ENCODE data around the gene SIVA1. TPM values are rescaled to one million over a fixed set of nuclear protein-coding genes. Genes with fewer than 3 reads are reported as not detected.

Gene SIVA1
- total RNA-seq, 1 donor from 2014 or later, result 47.0 TPM

GRCh38 chr14:104792101-104792884, 39.3 kb downstream of the SIVA1 start:
- Mint-ChIP-seq H3K36me3 (ENCODE audit: low read depth) (no peaks in the 10 kb centered on the region), H3K4me1 (ENCODE audit: low read depth) (peaks cover 37% of the 10 kb centered on the region), H3K27ac (ENCODE audit: unreplicated experiment) (no peak overlapping the region), H3K4me3 (ENCODE audit: unreplicated experiment) (no peak overlapping the region), H3K27me3 (ENCODE audit: low read depth) (no peaks in the 10 kb centered on the region), H3K9me3 (ENCODE audit: low read depth) (no peaks in the 10 kb centered on the region)
- no peak for DNase-seq (ENCODE audit: low spot score)
- TF ChIP-seq CTCF (IDR thresholded peaks at IDR 0.05), result no peak

- no peak for DNase-seq (ENCODE audit: low spot score)
- Mint-ChIP-seq H3K9me3 (ENCODE audit: low read depth) (no peaks in the 10 kb centered on the region), H3K4me1 (ENCODE audit: low read depth) (peaks cover 39% of the 10 kb centered on the region), H3K4me3 (ENCODE audit: unreplicated experiment) (peak overlapping the region; percentile 91), H3K27ac (ENCODE audit: unreplicated experiment) (peak overlapping the region; percentile 32), H3K27me3 (ENCODE audit: low read depth) (no peaks in the 10 kb centered on the region), H3K36me3 (ENCODE audit: low read depth) (no peaks in the 10 kb centered on the region)
- TF ChIP-seq CTCF (IDR thresholded peaks at IDR 0.05), result peak; percentile 35
Observed at GRCh38 chr14:104792945-104793702, 40.2 kb downstream of the SIVA1 start.

- Mint-ChIP-seq H3K27me3 (ENCODE audit: low read depth) (no peaks in the 10 kb centered on the region), H3K27ac (ENCODE audit: unreplicated experiment) (peak overlapping the region; percentile 32)
Observed at GRCh38 chr14:104793703-104793959, 40.7 kb downstream of the SIVA1 start.

GRCh38 chr14:104794099-104794498, 41.2 kb downstream of the SIVA1 start:
- peak overlapping the region; percentile 80 for H3K27ac Mint-ChIP-seq (ENCODE audit: unreplicated experiment)
- H3K4me3 Mint-ChIP-seq (ENCODE audit: unreplicated experiment), result peak overlapping the region; percentile 91
- H3K4me1 Mint-ChIP-seq (ENCODE audit: low read depth), result peaks cover 39% of the 10 kb centered on the region
- no peak for DNase-seq (ENCODE audit: low spot score)
- no peaks in the 10 kb centered on the region for H3K27me3 Mint-ChIP-seq (ENCODE audit: low read depth)
- H3K9me3 Mint-ChIP-seq (ENCODE audit: low read depth), result no peaks in the 10 kb centered on the region
- no peak for TF ChIP-seq CTCF (IDR thresholded peaks at IDR 0.05)
- H3K36me3 Mint-ChIP-seq (ENCODE audit: low read depth), result no peaks in the 10 kb centered on the region

More at GRCh38 chr14:104793703-104793959, 40.7 kb downstream of the SIVA1 start:
- Mint-ChIP-seq H3K4me3 (ENCODE audit: unreplicated experiment) (peak overlapping the region; percentile 91), H3K9me3 (ENCODE audit: low read depth) (no peaks in the 10 kb centered on the region), H3K4me1 (ENCODE audit: low read depth) (peaks cover 39% of the 10 kb centered on the region), H3K36me3 (ENCODE audit: low read depth) (no peaks in the 10 kb centered on the region)
- no peak for DNase-seq (ENCODE audit: low spot score)
- no peak for TF ChIP-seq CTCF (IDR thresholded peaks at IDR 0.05)

GRCh38 chr14:104794631-104794992, 41.7 kb downstream of the SIVA1 start:
- peak overlapping the region; percentile 91 for H3K4me3 Mint-ChIP-seq (ENCODE audit: unreplicated experiment)
- no peaks in the 10 kb centered on the region for H3K9me3 Mint-ChIP-seq (ENCODE audit: low read depth)
- H3K27ac Mint-ChIP-seq (ENCODE audit: unreplicated experiment), result peak overlapping the region; percentile 80
- H3K27me3 Mint-ChIP-seq (ENCODE audit: low read depth), result no peaks in the 10 kb centered on the region
- TF ChIP-seq CTCF (IDR thresholded peaks at IDR 0.05), result peak; percentile 40
- H3K36me3 Mint-ChIP-seq (ENCODE audit: low read depth), result no peaks in the 10 kb centered on the region
- peaks cover 39% of the 10 kb centered on the region for H3K4me1 Mint-ChIP-seq (ENCODE audit: low read depth)
- DNase-seq (ENCODE audit: low spot score), result no peak
